ENCODE results near the gene DNAJC30. TPM values are rescaled to one million over a fixed set of nuclear protein-coding genes. Genes with fewer than 3 reads are reported as not detected.
"Not testable (repeated sequence)": the region's sequence is repeated elsewhere in the genome, so short reads cannot be mapped to it uniquely, and the experiment has no call there.

Gene DNAJC30
- total and polyA plus RNA-seq, 10 of the 15 experiments (the other 5 are each of a cell fraction or from before 2014, with no cell fraction given), result 2.1 to 19.0 (median 7.9) TPM

DNA sequence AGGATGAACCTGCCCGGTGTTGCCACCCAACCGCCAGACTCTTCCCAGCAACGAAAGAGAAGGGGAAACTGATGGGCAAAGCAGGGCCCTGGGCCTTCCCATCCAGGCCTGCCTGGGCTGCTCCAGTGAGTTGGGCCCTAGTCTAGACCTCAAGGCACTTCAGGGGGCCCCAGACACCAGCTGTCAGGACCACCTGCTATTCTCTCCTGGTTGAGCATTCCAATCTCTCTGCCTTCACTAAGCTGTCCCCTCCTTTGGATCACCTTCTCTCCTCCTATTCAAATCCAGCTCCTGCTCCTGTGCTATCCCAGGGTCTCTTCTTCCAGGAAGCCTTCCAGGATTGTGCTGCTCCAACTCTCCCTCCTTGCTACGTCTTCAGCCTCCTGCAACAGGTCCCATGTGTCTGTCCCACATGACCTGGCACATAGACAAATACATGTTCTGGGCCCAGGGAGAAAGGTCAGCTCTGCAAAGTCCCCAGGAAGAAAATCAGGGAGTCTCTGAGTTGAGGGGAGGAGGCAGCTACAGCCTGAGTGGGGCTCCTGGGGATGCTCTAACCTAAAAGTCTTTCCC is 33.2 kb upstream of the DNAJC30 start (continued):
- TF ChIP-seq TAF1 (IDR thresholded peaks at IDR 0.05; ENCODE audit: borderline replicate concordance, low read depth, low read length) (no peak), RAD51 (IDR thresholded peaks at IDR 0.05) (no peak), ETV6 (conservative IDR thresholded peaks at IDR 0.05 in 1 of 2, IDR thresholded peaks at IDR 0.05 in 1 of 2; ENCODE audit: borderline replicate concordance in 1 of 2, low read depth in 1 of 2) (no peak), GATAD2B (conservative IDR thresholded peaks at IDR 0.05; ENCODE audit: low read depth) (no peak), HCFC1 (IDR thresholded peaks at IDR 0.05; ENCODE audit: low read length) (no peak)

DNA sequence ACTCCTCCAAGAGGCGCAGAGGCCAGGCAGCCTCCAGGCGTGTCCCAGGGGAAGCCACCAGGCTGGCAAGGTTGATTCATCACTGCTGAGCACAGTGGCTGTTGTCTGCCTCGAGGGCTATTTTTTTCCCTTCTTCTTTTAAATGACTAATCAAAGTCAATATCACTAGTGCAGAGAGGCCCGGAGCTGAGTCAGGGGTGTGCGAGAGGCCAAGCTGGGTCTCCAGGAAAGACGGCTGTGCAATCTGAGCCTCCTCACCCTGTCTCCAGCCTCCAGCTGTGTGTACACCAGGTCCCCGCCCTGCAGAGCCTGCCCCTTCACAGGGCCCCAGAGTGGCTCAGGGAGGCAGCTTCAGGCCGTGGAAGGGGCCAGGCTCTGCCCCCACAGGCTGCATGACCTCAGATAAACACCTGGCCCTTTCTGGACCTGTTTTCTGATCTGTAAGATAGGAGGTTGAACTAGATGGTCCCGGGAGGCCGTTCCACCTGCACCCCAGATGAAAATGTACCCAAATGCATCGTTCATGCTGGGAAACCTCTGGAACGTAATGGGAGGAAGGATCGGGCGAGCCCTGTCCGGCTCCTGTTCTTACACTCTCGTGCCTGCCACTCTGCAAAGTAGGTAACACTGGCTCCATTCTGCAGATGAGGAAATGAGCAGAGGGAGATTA is 32.5 kb upstream of the DNAJC30 start:
- no peaks in the 10 kb centered on the region for H3K27me3 ChIP-seq (replicated peaks in 1 of 2; ENCODE audit: control insufficient read depth in 2 of 2, insufficient read depth in 2 of 2, low read length in 1 of 2)
- H4K20me1 ChIP-seq (ENCODE audit: control insufficient read depth, insufficient read depth), result 0 out of 2 replicates have a peak, but pooled peaks cover 4% of the 10 kb centered on the region
- TF ChIP-seq, protein P1, sequence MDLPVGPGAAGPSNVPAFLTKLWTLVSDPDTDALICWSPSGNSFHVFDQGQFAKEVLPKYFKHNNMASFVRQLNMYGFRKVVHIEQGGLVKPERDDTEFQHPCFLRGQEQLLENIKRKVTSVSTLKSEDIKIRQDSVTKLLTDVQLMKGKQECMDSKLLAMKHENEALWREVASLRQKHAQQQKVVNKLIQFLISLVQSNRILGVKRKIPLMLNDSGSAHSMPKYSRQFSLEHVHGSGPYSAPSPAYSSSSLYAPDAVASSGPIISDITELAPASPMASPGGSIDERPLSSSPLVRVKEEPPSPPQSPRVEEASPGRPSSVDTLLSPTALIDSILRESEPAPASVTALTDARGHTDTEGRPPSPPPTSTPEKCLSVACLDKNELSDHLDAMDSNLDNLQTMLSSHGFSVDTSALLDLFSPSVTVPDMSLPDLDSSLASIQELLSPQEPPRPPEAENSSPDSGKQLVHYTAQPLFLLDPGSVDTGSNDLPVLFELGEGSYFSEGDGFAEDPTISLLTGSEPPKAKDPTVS (IDR thresholded peaks at IDR 0.05; ENCODE audit: low read depth, low read length), result no peak
- TF ChIP-seq CREB1 (IDR thresholded peaks at IDR 0.05; ENCODE audit: low read depth), result no peak
- 0 out of 2 replicates have a peak, but pooled peaks have one; percentile 10 for TF ChIP-seq TCF3 (IDR thresholded peaks at IDR 0.05; ENCODE audit: borderline replicate concordance, insufficient read depth, low read depth, low read length)
- no peak for TF ChIP-seq CHD4 (IDR thresholded peaks at IDR 0.05)
- no peak for TF ChIP-seq TCF7 (IDR thresholded peaks at IDR 0.05; ENCODE audit: borderline replicate concordance)
- peaks cover 12% of the 10 kb centered on the region for H3K4me1 ChIP-seq (ENCODE audit: control insufficient read depth, insufficient read depth, low read length)
- POLR2A ChIA-PET, result no interaction called here
- intact Hi-C loops (cut with micrococcal nuclease; ENCODE audit: unreplicated experiment), result no loop called here
- no peaks in the 10 kb centered on the region for H3K36me3 ChIP-seq (ENCODE audit: control insufficient read depth in 2 of 2, insufficient read depth in 2 of 2, low read length in 1 of 2)
- H3K9me3 ChIP-seq (replicated peaks; ENCODE audit: control insufficient read depth, insufficient read depth, low read length), result no peaks in the 10 kb centered on the region
- H3K4me2 ChIP-seq (ENCODE audit: control insufficient read depth, insufficient read depth), result no peak overlapping the region
- SMC1A ChIA-PET (ENCODE audit: uncharacterized antibody, unreplicated experiment), result interaction anchor here (0.7 kb wide), 1 partner anchor 263 kb away, joined by 3 read pairs; no protein-coding TSS in a partner anchor
- H3K27ac ChIP-seq (ENCODE audit: control insufficient read depth, insufficient read depth), result no peak overlapping the region
- no peak overlapping the region for H2AFZ ChIP-seq (ENCODE audit: control insufficient read depth, low read depth, low read length)
- H3K4me3 ChIP-seq, result no peak overlapping the region
- RAD21 ChIA-PET (ENCODE audit: unreplicated experiment), result interaction anchor here (1.7 kb wide), 1 partner anchor 109 kb away, joined by 4 read pairs; no protein-coding TSS in a partner anchor
- BruUV-seq (replicated peaks), result no TSS peak
- 31% methylated on average over 16 of the region's 16 CpGs for WGBS (ENCODE audit: insufficient coverage, insufficient replicate concordance, low lambda C conversion rate, missing lambda C conversion rate)
- FAIRE-seq, result no peak
- peak; percentile 40 for ATAC-seq
- DNase-seq (ENCODE audit: low read depth, low spot score), result no peak
- in situ Hi-C loops (cut with MboI), result no loop called here
- CTCF ChIA-PET, result interaction anchor here (0.7 kb wide), 1 partner anchor 30 kb away, joined by 3 read pairs; no protein-coding TSS in a partner anchor
- H3K79me2 ChIP-seq (ENCODE audit: control insufficient read depth, insufficient read depth, low read length), result no peaks in the 10 kb centered on the region
- H3K9ac ChIP-seq (ENCODE audit: control insufficient read depth, insufficient read depth, low read length), result no peak overlapping the region

DNA sequence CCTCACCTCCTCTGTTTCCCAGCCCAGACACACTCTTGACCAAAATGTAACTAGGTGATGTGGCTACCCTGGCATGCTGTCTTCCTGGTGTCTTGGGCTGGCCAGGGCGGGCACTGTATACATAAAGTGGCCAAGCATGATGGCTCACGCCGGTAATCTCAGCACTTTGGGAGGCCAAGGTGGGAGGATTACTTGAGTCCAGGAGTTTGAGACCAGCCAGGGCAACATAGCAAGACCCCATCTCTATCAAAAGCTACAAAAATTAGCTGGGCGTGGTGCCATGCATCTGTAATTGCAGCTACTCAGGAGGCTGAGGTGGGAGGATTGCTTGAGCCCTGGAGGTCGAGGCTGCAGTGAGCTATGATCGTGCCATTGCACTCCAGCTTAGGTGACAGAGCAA is 30.1 kb upstream of the DNAJC30 start:
- FAIRE-seq; H3K79me2 ChIP-seq (ENCODE audit: control insufficient read depth, insufficient read depth, low read length); ATAC-seq; intact Hi-C loops (cut with micrococcal nuclease; ENCODE audit: unreplicated experiment); BruUV-seq (replicated peaks); H2AFZ ChIP-seq (ENCODE audit: control insufficient read depth, low read depth, low read length); SMC1A ChIA-PET (ENCODE audit: uncharacterized antibody, unreplicated experiment); H3K27ac ChIP-seq (ENCODE audit: control insufficient read depth, insufficient read depth); DNase-seq (ENCODE audit: low read depth, low spot score); H3K9ac ChIP-seq (ENCODE audit: control insufficient read depth, insufficient read depth, low read length); H3K4me2 ChIP-seq (ENCODE audit: control insufficient read depth, insufficient read depth); H3K36me3 ChIP-seq (ENCODE audit: control insufficient read depth in 2 of 2, insufficient read depth in 2 of 2, low read length in 1 of 2); in situ Hi-C loops (cut with MboI); H3K4me3 ChIP-seq; H4K20me1 ChIP-seq (ENCODE audit: control insufficient read depth, insufficient read depth); H3K27me3 ChIP-seq (replicated peaks in 1 of 2; ENCODE audit: control insufficient read depth in 2 of 2, insufficient read depth in 2 of 2, low read length in 1 of 2); H3K9me3 ChIP-seq (replicated peaks; ENCODE audit: control insufficient read depth, insufficient read depth, low read length); RAD21 ChIA-PET (ENCODE audit: unreplicated experiment): not testable (repeated sequence)
- 53% methylated on average over 6 of the region's 6 CpGs for WGBS (ENCODE audit: insufficient coverage, insufficient replicate concordance, low lambda C conversion rate, missing lambda C conversion rate)
- CTCF ChIA-PET, result interaction anchor here (0.9 to 2.5 kb wide), 2 partner anchors 11 to 106 kb away, joined by 3 to 6 read pairs; no protein-coding TSS in a partner anchor
- POLR2A ChIA-PET, result interaction anchor here (0.5 kb wide), 1 partner anchor 1333 kb away, joined by 4 read pairs; no protein-coding TSS in a partner anchor
- H3K4me1 ChIP-seq (ENCODE audit: control insufficient read depth, insufficient read depth, low read length), result peaks cover 10% of the 10 kb centered on the region
